Vagina (tissue), 2 donors: ENCODE results near the gene RANBP3.

Source experiments
- CTCF ChIP-seq, 3 experiments: fragments of 450-650 bp in 2 of 3; fragments of 200-600 bp in 1 of 3; sonication (generic) in 1 of 3; IDR thresholded peaks; one replicate each; pipeline ENCODE4 v1.5.1; 2017 to 2019; ENCODE audit warnings: antibody characterized with exemption in 3 of 3, mild to moderate bottlenecking in 2 of 3, moderate library complexity in 2 of 3
- POLR2AphosphoS5 ChIP-seq, 2 donors: sonication (generic); formaldehyde crosslinking; IDR thresholded peaks; one replicate each; pipeline ENCODE4 v1.9.0; 2017; ENCODE audit warnings: antibody characterized with exemption in 2 of 2, mild to moderate bottlenecking in 2 of 2, low read depth in 1 of 2; ENCODE audit not compliant: insufficient read depth in 1 of 2

- TF ChIP-seq CTCF (IDR thresholded peaks at IDR 0.05) = no peak
- TF ChIP-seq POLR2AphosphoS5 (IDR thresholded peaks at IDR 0.05; ENCODE audit: insufficient read depth in 1 of 2, low read depth in 1 of 2) = no peak
These were observed 60.4 kb downstream of the RANBP3 start for GRCh38 chr19:5917431-5918107.
